Gastrocnemius medialis (tissue), 4 donors: ENCODE measurements around the gene FUT3.

Source experiments
- CTCF ChIP-seq, 5 experiments: fragments of 450-650 bp in 3 of 5; fragments of 200-600 bp in 2 of 5; sonication (generic) in 2 of 5; IDR thresholded peaks in 4 of 5; conservative IDR thresholded peaks in 1 of 5; 1 replicate in 4 of 5; 2 replicates in 1 of 5; pipeline ENCODE4 v1.5.1; 2016 to 2019; ENCODE audit warnings: antibody characterized with exemption in 5 of 5, mild to moderate bottlenecking in 3 of 5, moderate library complexity in 3 of 5
- POLR2A ChIP-seq, 2 donors: fragments of 450-650 bp; IDR thresholded peaks; one replicate each; pipeline ENCODE4 v1.6.1; 2017; ENCODE audit warnings: antibody characterized with exemption in 2 of 2, mild to moderate bottlenecking in 2 of 2, moderate library complexity in 2 of 2

- TF ChIP-seq CTCF (IDR thresholded peaks at IDR 0.05 in 4 of 5, conservative IDR thresholded peaks at IDR 0.05 in 1 of 5), result no peak
- no peak for TF ChIP-seq POLR2A (IDR thresholded peaks at IDR 0.05)
Measured at GRCh38 chr19:5864725-5865486, 13.7 kb upstream of the FUT3 start.
